NCI-H345 (cell line): ENCODE measurements around the gene OXSM.

ENCODE experiments used
- DNase-seq: peaks from one replicate; lab custom pipeline; 2025; lab: John Stamatoyannopoulos, UW

OXSM gene

DNA sequence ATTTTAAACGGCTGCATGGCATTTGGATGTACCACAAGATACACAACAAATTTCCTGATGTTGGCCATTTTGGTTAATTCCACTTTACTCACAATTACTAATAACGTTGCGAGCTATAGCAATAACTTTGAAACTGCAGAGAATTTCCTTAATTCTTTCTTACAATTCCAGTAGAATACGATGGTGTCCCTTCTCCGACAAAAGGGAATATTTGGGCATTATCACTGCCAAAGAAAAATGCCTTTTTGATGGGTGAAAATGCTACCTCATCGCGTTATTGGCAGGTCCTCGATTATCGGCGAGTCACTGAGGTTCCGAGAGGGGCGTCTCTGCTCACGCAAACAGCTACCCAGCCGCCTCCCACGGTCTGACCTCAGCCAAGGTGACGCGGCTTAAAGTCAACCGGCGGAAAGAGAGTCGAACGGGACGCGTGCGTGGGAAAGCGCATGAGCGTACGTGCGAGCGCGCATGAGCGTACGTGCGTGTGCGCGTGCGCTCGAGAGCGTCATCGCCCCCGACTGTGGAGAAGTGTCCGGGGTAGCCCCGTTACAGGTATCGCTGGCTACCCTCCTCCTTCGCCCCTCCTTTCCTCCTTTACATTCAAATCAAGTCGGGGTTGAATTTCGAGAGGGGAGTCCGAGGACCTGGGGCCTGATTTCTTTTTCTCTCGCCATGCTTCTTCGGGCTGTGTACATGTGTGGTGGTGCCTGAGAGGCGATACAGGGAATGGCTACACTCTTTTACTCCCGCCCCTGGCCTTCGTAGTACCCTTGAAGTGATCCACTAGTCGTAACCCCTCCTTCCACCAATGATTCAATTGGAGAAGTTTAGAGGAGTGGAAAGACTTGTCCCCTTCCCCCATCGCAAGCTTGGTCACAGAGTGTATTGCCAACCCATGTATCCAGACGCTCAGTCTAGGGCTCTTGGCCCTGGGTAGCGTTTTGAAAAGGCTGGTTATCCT lies at the start of gene OXSM:
OXSM (plus strand) TSS at position 495 of the 961 bp plus-strand sequence. CDS start 931 bp downstream, outside the sequence.
- peak; percentile 88 for DNase-seq

- DNase-seq = no peak
Measured at GRCh38 chr3:25744470-25744869, 45.4 kb upstream of the OXSM start.

- no peak for DNase-seq
Measured at GRCh38 chr3:25747033-25747432, 42.9 kb upstream of the OXSM start.

DNA sequence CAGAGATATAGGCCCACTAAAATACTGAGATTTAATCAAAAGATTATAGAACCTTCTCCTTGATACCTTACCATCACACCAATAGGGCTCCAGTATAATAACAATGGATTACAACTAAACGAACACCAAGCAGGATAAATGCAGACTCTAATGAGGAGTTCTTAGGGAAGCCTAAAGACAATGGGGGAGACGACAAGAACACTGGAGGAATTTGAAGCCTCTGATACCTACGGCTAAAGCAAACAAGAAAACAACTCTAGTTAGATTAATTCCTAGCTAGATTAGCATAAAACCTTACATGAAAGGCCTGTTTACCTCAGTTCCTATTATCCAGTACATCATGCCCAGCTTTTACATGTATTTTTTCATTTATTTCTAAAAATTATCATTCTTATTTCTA lies 41.7 kb upstream of the OXSM start:
- no peak for DNase-seq

- DNase-seq = no peak
Measured at GRCh38 chr3:25749031-25749581, 40.8 kb upstream of the OXSM start.

DNA sequence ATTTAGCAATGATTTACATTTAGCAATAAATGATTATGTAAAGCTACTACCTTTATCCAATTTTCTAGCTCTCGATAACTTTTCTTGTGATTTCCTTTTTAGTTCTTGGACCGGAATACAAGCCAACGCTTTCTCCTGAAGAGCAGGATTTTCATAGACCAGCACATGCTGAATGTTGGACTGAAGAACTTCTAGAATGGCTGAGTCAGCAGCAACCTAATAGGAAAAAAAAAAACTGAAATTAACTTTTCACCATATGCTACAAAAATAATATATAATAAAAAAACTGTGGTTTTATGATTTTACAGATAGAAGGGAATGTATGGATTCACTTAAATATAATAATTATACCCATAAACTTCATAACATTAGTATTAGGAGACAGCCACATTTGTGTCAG lies 38.8 kb upstream of the OXSM start:
- no peak for DNase-seq

DNA sequence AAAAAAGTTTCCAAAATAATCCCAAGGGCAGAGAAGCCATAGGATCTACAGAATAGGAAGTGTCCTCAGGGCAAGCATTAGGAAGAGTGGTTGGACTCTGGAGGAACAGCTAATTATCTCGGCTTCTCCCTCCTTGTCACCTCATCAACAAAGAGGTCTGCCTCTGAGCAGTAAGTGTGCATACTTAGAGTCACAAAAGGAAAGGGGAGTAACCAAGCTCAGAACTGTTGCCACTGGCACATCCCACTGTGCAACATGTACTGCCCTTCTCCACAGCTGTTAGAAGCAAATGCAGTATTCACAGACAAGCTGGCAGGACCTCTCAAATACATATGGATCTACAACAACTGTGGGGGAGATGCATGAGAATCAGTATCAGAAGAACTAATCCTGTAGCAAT lies 38.2 kb upstream of the OXSM start:
- no peak for DNase-seq

DNA sequence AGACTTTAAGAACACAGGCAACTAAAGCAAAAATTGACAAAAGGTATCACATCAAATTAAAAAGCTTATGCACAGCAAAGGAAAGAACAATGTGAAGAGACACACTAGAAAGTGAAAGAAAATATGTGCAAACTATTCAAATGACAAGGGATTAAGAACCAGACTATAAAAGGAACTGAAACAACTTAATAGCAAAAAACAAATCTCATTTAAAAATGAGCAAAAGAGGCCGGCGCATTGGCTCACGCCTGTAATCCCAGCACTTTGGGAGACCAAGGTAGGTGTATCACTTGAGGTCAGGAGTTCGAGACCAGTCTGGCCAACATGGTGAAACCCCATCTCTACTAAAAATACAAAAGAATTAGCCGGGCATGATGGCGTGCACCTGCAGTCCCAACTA lies 21.0 kb upstream of the OXSM start:
- no peak for DNase-seq

DNA sequence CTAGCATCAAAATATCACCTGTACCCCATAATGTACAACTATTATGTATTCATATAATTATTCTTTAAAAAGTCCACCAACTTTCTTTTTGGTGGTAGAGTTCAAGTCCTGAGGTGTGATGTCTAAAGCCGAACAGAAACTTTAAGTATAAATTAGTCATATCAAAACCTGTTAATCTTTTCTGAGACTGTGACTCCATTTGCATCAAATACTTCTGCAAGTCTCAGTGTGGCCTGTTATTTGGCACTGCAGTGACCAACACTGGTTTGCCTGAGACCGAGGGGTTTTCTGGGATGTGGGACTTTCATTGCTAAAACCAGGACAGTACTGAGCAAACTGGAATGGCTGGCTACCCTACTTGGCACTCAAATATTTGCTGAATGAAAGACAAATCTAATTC lies 14.0 kb upstream of the OXSM start:
- DNase-seq = no peak

DNA sequence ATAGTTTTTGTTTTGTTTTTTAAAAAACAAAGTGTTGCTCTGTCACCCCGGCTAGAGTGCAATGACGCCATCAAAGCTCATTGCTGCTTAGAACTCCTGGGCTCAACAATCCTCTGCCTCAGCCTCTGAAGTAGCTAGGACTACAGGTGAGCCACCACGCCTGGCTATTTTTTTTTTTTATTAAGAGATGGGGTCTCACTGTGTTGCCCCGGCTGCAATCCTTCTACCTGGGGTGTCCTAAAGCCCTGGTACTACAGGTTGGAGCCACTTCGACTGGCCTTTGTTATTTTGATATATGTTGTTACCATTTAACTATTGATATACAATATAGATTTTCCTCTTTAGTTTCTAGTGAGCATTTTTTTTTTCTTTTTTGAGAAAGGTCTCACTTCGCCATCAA lies 9.3 kb upstream of the OXSM start:
- DNase-seq = no peak

DNA sequence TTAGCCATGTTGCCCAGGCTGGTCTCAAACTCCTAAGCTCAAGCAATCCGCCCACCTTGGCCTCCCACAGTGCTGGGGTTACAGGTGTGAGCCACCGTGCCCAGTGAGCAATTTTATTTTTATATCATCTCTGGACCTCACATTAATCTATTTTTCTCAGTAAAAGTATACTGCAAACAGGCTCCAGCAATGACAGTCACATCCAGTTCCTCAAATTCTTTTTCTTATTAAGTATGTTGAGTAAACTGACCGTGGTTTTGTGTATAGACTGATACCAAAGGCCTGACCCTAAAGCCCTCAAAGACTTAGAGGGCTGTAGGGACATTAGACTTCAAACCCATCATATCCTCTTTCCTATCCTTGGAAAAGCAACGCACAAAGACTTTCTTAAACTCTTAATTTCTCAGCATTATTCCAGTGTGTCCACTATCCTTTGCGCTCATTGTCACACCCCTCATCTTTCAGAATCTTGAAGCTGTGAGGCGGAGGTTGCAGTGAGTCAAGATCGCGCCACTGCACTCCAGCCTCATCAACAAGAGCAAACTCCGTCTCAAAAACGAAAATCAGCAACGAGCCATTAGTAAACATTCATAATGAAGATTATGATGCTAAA lies 8.6 kb upstream of the OXSM start:
- DNase-seq = no peak

GRCh38 chr3:25781758-25782594 lies 7.9 kb upstream of the OXSM start:
- DNase-seq = no peak

- DNase-seq = no peak
Measured at GRCh38 chr3:25782636-25782937, 7.3 kb upstream of the OXSM start.

GRCh38 chr3:25782938-25783660 lies 6.8 kb upstream of the OXSM start, which contains the start of gene NGLY1:
Gene NGLY1, minus strand, starts transcription at chr3:25783443. Its CDS starts 53 bp downstream, at chr3:25783390.
- DNase-seq = peak; percentile 78

DNA sequence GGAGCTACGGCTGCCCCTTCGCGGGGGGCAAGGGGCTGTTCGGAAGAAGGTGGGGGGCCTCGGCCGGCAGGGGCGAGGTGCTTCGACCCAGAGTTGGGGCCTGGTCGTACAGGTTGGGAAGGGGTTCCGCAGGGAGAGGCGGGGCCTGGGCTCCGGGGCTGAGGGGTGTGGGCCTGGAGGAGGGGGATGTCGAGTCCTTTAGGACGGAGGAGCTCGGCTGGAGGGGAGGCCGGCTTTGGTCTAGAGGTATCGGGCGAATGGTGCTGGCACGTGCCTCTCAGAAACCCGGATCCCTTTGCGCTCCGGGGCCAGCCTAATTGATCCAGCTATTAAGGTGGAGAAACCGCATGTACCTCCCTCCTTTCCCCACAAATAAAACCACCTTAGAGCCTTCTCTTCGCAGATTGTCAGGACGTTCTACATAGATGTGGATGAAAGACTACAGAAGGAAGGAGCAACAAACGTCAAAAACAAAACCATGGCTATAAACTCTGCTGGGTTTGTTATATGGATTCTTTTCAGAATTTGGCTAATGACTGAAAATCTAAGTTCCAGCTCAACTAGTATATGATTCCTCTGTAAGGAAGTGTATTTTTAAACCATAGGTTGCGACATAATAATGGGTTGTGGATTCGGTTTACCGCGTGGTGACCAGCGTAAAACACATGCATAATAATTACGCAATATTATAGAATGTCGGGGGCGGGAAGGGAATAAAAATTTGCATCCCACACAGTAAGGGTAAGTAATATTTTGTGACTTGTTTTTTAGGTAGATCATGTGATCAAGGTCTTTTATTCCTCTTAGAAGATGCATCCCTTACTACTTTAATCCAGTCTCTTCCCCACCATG lies 6.0 kb upstream of the OXSM start:
- DNase-seq = peak; percentile 51

DNA sequence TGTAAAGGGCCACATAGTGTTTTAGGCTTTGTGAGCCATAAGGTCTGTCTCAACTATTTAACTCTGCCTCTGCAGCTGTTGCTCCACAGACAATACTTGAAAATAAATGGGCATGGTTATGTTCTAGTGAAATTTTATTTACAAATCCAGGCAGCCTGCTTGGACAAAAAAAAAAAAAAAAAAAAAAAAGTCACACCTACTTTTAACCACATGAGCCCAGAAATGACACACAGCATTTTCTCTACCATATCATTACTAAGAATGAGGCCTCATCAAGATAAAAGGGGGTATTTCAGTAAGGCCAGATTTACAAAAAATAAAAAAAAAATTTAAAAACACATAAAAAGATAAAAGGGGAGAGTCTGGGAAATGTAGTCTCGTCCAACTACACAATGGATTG lies 4.9 kb upstream of the OXSM start:
- no peak for DNase-seq

- DNase-seq = no peak
Measured at GRCh38 chr3:25785826-25786225, 4.1 kb upstream of the OXSM start.

- no peak for DNase-seq
Measured at GRCh38 chr3:25787689-25788088, 2.2 kb upstream of the OXSM start.

GRCh38 chr3:25789209-25789595 lies 688 bp upstream of the OXSM start:
- no peak for DNase-seq

DNA sequence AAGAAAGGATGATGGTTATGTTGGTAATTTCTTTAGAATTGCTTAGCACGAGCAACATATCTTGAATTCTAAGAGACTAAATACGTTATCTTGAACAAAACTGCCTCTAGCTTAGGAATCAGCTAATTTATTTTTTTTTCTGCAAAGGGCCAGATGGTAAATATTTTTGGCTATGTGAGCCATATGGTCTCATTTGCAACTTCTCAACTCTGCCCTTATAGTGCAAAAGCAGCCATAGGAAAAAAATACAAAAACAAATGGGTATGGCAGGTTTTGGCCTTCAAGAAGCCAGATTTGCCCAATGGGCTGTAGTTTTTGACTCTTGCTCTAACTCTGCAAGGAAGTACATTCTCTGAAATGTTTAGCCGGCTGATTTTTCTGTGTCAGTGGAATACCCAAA lies 11.9 kb downstream of the OXSM start:
- no peak for DNase-seq

GRCh38 chr3:25803833-25804232 lies 13.9 kb downstream of the OXSM start:
- DNase-seq = no peak
